Breast epithelium (tissue), 4 donors: ENCODE data around the gene IFI44L. TPM values are rescaled to one million over a fixed set of nuclear protein-coding genes. Genes with fewer than 3 reads are reported as not detected.

Source experiments
- DNase-seq, 2 donors: peaks; one replicate each; pipeline ENCODE4 v3.0.0-alpha.2; 2019; ENCODE audit warnings: low spot score in 2 of 2
- H3K27ac ChIP-seq, 2 donors: fragments of 200-600 bp; sonication (generic) in 1 of 2; one replicate each; pipeline ENCODE4 v1.5.1; 2016 to 2019; ENCODE audit warnings: mild to moderate bottlenecking in 1 of 2
- H3K27me3 ChIP-seq, 2 donors: fragments of 200-600 bp; sonication (generic) in 1 of 2; one replicate each; pipeline versions ENCODE4 v1.5.1 to v1.6.0; 2017 to 2019; ENCODE audit warnings: control low read depth in 1 of 2, mild to moderate bottlenecking in 1 of 2
- H3K36me3 ChIP-seq: fragments of 200-600 bp; one replicate; pipeline ENCODE4 v1.5.1; 2019
- H3K4me1 ChIP-seq, 2 donors: fragments of 200-600 bp; sonication (generic); one replicate each; pipeline ENCODE4 v1.5.1; 2016 to 2019; ENCODE audit warnings: control low read depth in 1 of 2
- H3K4me3 ChIP-seq, 3 donors: fragments of 200-600 bp; sonication (generic); 1 replicate in 2 of 3; 2 replicates in 1 of 3; pipeline ENCODE4 v1.5.1; 2016 to 2019; ENCODE audit warnings: mild to moderate bottlenecking in 3 of 3, moderate library complexity in 2 of 3
- H3K9me3 ChIP-seq, 2 donors: fragments of 200-600 bp; sonication (generic) in 1 of 2; one replicate each; pipeline ENCODE4 v1.5.1; 2016 to 2019; ENCODE audit warnings: control low read depth in 1 of 2
- CTCF ChIP-seq, 3 donors: fragments of 450-650 bp; IDR thresholded peaks; one replicate each; pipeline ENCODE4 v1.5.1; 2016 to 2017; ENCODE audit warnings: antibody characterized with exemption in 3 of 3, mild to moderate bottlenecking in 3 of 3, moderate library complexity in 3 of 3
- POLR2A ChIP-seq: fragments of 450-650 bp; IDR thresholded peaks from one replicate; pipeline ENCODE4 v1.6.1; 2016; ENCODE audit warnings: antibody characterized with exemption, mild to moderate bottlenecking, moderate library complexity
- POLR2AphosphoS5 ChIP-seq, 3 donors: sonication (generic); formaldehyde crosslinking; IDR thresholded peaks; one replicate each; pipeline ENCODE4 v1.6.1; 2017; ENCODE audit warnings: antibody characterized with exemption in 3 of 3
- intact Hi-C: fragments of 100-400 bp; cut with DNase I; formaldehyde crosslinking; loops from one replicate; pipeline ENCODE4 v1.15.1; 2023; ENCODE audit warnings: low total_unique reads
- total RNA-seq, 3 donors: library from RNA; depleted of rRNA; stranded (reverse); fragments of >200 nt; gene quantifications; one replicate each; pipeline ENCODE4 v1.1.0, GENCODE V29; 2016

The IFI44L gene
- total RNA-seq, 3 donors from 2014 or later, result 4.3 to 13.4 (median 7.8) TPM

DNA sequence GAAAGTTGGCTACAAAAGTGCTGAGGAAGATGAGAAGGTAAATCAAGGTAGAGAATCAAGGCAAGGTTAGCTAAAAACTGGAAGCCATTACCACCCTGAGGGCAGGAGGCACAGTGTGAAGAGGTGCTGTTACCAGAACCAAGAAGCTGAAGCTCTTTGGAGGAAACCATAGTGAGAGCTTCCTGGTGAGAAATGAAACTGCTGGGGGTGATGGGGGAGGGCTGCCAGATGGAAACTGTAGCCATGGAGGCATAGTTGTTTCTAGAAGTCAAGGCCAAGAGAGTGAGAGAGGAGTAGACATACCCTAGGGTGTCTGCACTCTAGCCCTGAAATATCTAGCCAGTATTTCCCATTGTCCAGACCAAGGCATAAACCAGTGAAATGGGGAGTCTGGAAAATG, 58.1 kb downstream of the IFI44L start:
- no peaks in the 10 kb centered on the region for H3K27me3 ChIP-seq
- no peak overlapping the region for H3K4me3 ChIP-seq
- intact Hi-C loops, result no loop called here
- no peaks in the 10 kb centered on the region for H3K9me3 ChIP-seq
- H3K27ac ChIP-seq, result no peak overlapping the region
- H3K4me1 ChIP-seq, result no peaks in the 10 kb centered on the region
- TF ChIP-seq CTCF (IDR thresholded peaks at IDR 0.05), result no peak
- no peak for TF ChIP-seq POLR2A
- no peak for TF ChIP-seq POLR2AphosphoS5 (IDR thresholded peaks at IDR 0.05)
- DNase-seq, result no peak
- H3K36me3 ChIP-seq, result no peaks in the 10 kb centered on the region

- no peaks in the 10 kb centered on the region for H3K36me3 ChIP-seq
- no peak overlapping the region for H3K4me3 ChIP-seq
- intact Hi-C loops, result no loop called here
- H3K27ac ChIP-seq, result no peak overlapping the region
- H3K4me1 ChIP-seq, result no peaks in the 10 kb centered on the region
- TF ChIP-seq CTCF (IDR thresholded peaks at IDR 0.05) (no peak), POLR2A (no peak), POLR2AphosphoS5 (IDR thresholded peaks at IDR 0.05) (no peak)
- no peak for DNase-seq
- no peaks in the 10 kb centered on the region for H3K27me3 ChIP-seq
- H3K9me3 ChIP-seq, result no peaks in the 10 kb centered on the region
Observed at GRCh38 chr1:78681265-78681664, 61.0 kb downstream of the IFI44L start.

DNA sequence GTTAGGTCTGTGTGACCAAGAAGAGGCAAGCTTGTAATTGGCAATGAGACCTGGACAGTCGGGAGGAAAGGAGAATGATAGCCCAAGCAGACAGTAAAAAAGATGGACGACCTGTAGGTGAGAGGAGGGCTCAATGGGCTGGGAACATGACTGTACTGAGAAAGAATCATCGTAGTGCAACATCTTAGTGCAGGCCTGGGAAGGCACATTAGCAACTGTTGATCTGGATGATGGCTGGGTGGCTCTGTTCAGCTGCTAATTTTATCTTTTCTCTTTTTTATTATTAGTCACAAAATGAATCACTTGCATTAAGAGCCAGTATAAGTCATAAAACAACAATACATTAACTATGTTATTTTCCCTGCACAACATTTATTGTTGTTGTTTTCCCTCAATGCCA, 62.2 kb downstream of the IFI44L start:
- Histone ChIP-seq H3K4me1 (no peaks in the 10 kb centered on the region), H3K27ac (no peak overlapping the region), H3K36me3 (no peaks in the 10 kb centered on the region), H3K9me3 (no peaks in the 10 kb centered on the region), H3K4me3 (no peak overlapping the region), H3K27me3 (no peaks in the 10 kb centered on the region)
- no peak for DNase-seq
- TF ChIP-seq CTCF (IDR thresholded peaks at IDR 0.05) (no peak), POLR2A (no peak), POLR2AphosphoS5 (IDR thresholded peaks at IDR 0.05) (no peak)
- intact Hi-C loops, result no loop called here

- H3K27me3 ChIP-seq, result no peaks in the 10 kb centered on the region
- H3K9me3 ChIP-seq, result no peaks in the 10 kb centered on the region
- H3K4me3 ChIP-seq, result no peak overlapping the region
- no peak for DNase-seq
- intact Hi-C loops, result no loop called here
- no peaks in the 10 kb centered on the region for H3K4me1 ChIP-seq
- H3K27ac ChIP-seq, result no peak overlapping the region
- no peaks in the 10 kb centered on the region for H3K36me3 ChIP-seq
- TF ChIP-seq POLR2A (no peak), CTCF (IDR thresholded peaks at IDR 0.05) (no peak), POLR2AphosphoS5 (IDR thresholded peaks at IDR 0.05) (no peak)
Observed at GRCh38 chr1:78683079-78683478, 62.8 kb downstream of the IFI44L start.

GRCh38 chr1:78687315-78687714, 67.1 kb downstream of the IFI44L start:
- Histone ChIP-seq H3K9me3 (no peaks in the 10 kb centered on the region), H3K27me3 (no peaks in the 10 kb centered on the region), H3K4me3 (no peak overlapping the region), H3K4me1 (no peaks in the 10 kb centered on the region), H3K36me3 (no peaks in the 10 kb centered on the region), H3K27ac (no peak overlapping the region)
- TF ChIP-seq POLR2A (no peak), POLR2AphosphoS5 (IDR thresholded peaks at IDR 0.05) (no peak), CTCF (IDR thresholded peaks at IDR 0.05) (no peak)
- intact Hi-C loops, result no loop called here
- no peak for DNase-seq
